CD1c-positive myeloid dendritic cell (primary cell): ENCODE data around the gene SHISA9.

ENCODE experiments used
- DNase-seq: peaks from one replicate; pipeline ENCODE4 v3.0.0-alpha.2; 2016; ENCODE audit errors: extremely low spot score

Gene SHISA9

GRCh38 chr16:12951976-12952375 is 50.6 kb downstream of the SHISA9 start:
- no peak for DNase-seq

- no peak for DNase-seq
Observed at GRCh38 chr16:12958366-12958765, 57.0 kb downstream of the SHISA9 start.

- DNase-seq = no peak
Observed at GRCh38 chr16:12959072-12959471, 57.7 kb downstream of the SHISA9 start.

- DNase-seq = no peak
Observed at GRCh38 chr16:12961626-12962025, 60.2 kb downstream of the SHISA9 start.

- DNase-seq = no peak
Observed at GRCh38 chr16:12964461-12964860, 63.1 kb downstream of the SHISA9 start.

GRCh38 chr16:12965274-12965804 is 63.9 kb downstream of the SHISA9 start:
- no peak for DNase-seq

GRCh38 chr16:12971241-12971640 is 69.8 kb downstream of the SHISA9 start:
- peak; percentile 1 for DNase-seq

GRCh38 chr16:12972246-12972645 is 70.8 kb downstream of the SHISA9 start:
- no peak for DNase-seq

- no peak for DNase-seq
Observed at GRCh38 chr16:12975766-12976165, 74.4 kb downstream of the SHISA9 start.

- no peak for DNase-seq
Observed at GRCh38 chr16:12976496-12976895, 75.1 kb downstream of the SHISA9 start.

- no peak for DNase-seq
Observed at GRCh38 chr16:12976936-12977335, 75.5 kb downstream of the SHISA9 start.

GRCh38 chr16:12985516-12985915 is 84.1 kb downstream of the SHISA9 start:
- DNase-seq = no peak

GRCh38 chr16:12988071-12988470 is 86.7 kb downstream of the SHISA9 start:
- DNase-seq = no peak

- no peak for DNase-seq
Observed at GRCh38 chr16:12992066-12992465, 90.7 kb downstream of the SHISA9 start.

GRCh38 chr16:12994402-12994801 is 93.0 kb downstream of the SHISA9 start:
- DNase-seq = no peak

GRCh38 chr16:12995721-12996372 is 94.4 kb downstream of the SHISA9 start:
- DNase-seq = no peak

- no peak for DNase-seq
Observed at GRCh38 chr16:12998361-12999085, 97.1 kb downstream of the SHISA9 start.

GRCh38 chr16:12999368-12999767 is 98.0 kb downstream of the SHISA9 start:
- DNase-seq = no peak

- no peak for DNase-seq
Observed at GRCh38 chr16:13005721-13006247, 104.4 kb downstream of the SHISA9 start.

GRCh38 chr16:13012601-13013000 is 111.2 kb downstream of the SHISA9 start:
- no peak for DNase-seq

- DNase-seq = no peak
Observed at GRCh38 chr16:13013043-13013442, 111.6 kb downstream of the SHISA9 start.

- no peak for DNase-seq
Observed at GRCh38 chr16:13014476-13014875, 113.1 kb downstream of the SHISA9 start.

- no peak for DNase-seq
Observed at GRCh38 chr16:13018026-13018425, 116.6 kb downstream of the SHISA9 start.
